WTC11 (cell line): Measurements from ENCODE around the gene COPA. TPM values are rescaled to one million over a fixed set of nuclear protein-coding genes. Genes with fewer than 3 reads are reported as not detected.

ENCODE experiments used
- ATAC-seq: fragments of 200-7000 bp; cut with Tn5 transposase; 2 replicates; pipeline ENCODE4 v1.10.0; 2021; ENCODE audit warnings: mild to moderate bottlenecking, moderate library complexity
- CTCF ChIA-PET: fragments of 300-600 bp; sonication (Branson Sonifier 250); formaldehyde crosslinking; loops from one replicate; lab custom pipeline; 2021; ENCODE audit warnings: antibody characterized with exemption; lab: Charles Lee
- POLR2A ChIA-PET: fragments of 350-600 bp; sonication (Branson Sonifier 250); formaldehyde crosslinking; loops from one replicate; lab custom pipeline; 2021; ENCODE audit warnings: antibody characterized with exemption; lab: Charles Lee
- DNase-seq: peaks from one replicate; pipeline ENCODE4 v3.0.0; 2021; ENCODE audit warnings: low spot score
- H3K27ac Mint-ChIP-seq: 2 replicates; pipeline ENCODE4 v1.8.0; 2021; ENCODE audit warnings: mixed read lengths
- H3K27me3 Mint-ChIP-seq: 2 replicates; pipeline ENCODE4 v1.8.0; 2021; ENCODE audit warnings: low read depth, mild to moderate bottlenecking, moderate library complexity, mixed read lengths
- H3K36me3 Mint-ChIP-seq: 2 replicates; pipeline ENCODE4 v1.8.0; 2021; ENCODE audit warnings: mixed read lengths
- H3K4me1 Mint-ChIP-seq: 2 replicates; pipeline ENCODE4 v1.8.0; 2022; ENCODE audit warnings: mixed read lengths
- H3K4me3 Mint-ChIP-seq: 2 replicates; pipeline ENCODE4 v1.8.0; 2021; ENCODE audit warnings: mild to moderate bottlenecking, moderate library complexity, mixed read lengths
- H3K9me3 Mint-ChIP-seq: 2 replicates; pipeline ENCODE4 v1.8.0; 2021; ENCODE audit warnings: mixed read lengths
- CREB1 ChIP-seq: sonication (generic); formaldehyde crosslinking; IDR thresholded peaks from 2 replicates; pipeline ENCODE4 v1.8.0; 2023; ENCODE audit warnings: mild to moderate bottlenecking, missing genetic modification reagents
- CREM ChIP-seq: sonication (generic); formaldehyde crosslinking; IDR thresholded peaks from 2 replicates; pipeline ENCODE4 v1.8.1; 2022; ENCODE audit warnings: mild to moderate bottlenecking, missing genetic modification reagents, moderate library complexity
- KAT7 ChIP-seq: sonication (generic); formaldehyde crosslinking; IDR thresholded peaks from 2 replicates; pipeline ENCODE4 v1.8.1; 2023; ENCODE audit warnings: missing genetic modification reagents, mild to moderate bottlenecking, borderline replicate concordance
- MYBL2 ChIP-seq: sonication (generic); formaldehyde crosslinking; IDR thresholded peaks from 2 replicates; pipeline ENCODE4 v1.8.1; 2023; ENCODE audit warnings: mild to moderate bottlenecking, moderate library complexity, missing genetic modification reagents
- NFE2L1 ChIP-seq: sonication (generic); formaldehyde crosslinking; IDR thresholded peaks from 2 replicates; pipeline ENCODE4 v1.8.1; 2023; ENCODE audit warnings: missing genetic modification reagents
- TEAD1 ChIP-seq: sonication (generic); formaldehyde crosslinking; IDR thresholded peaks from 2 replicates; pipeline ENCODE4 v1.8.0; 2022; ENCODE audit warnings: mild to moderate bottlenecking, missing genetic modification reagents
- TEAD4 ChIP-seq: sonication (generic); formaldehyde crosslinking; IDR thresholded peaks from 2 replicates; pipeline ENCODE4 v1.8.0; 2022; ENCODE audit warnings: mild to moderate bottlenecking, missing genetic modification reagents
- ZBTB21 ChIP-seq: sonication (generic); formaldehyde crosslinking; IDR thresholded peaks from 2 replicates; pipeline ENCODE4 v1.8.1; 2023; ENCODE audit warnings: mild to moderate bottlenecking, missing genetic modification reagents, borderline replicate concordance
- total RNA-seq: library from RNA; stranded (reverse); gene quantifications from 3 replicates; pipeline ENCODE4 v1.2.3, GENCODE V29; 2021
- TF ChIP-seq, protein P1 (sequence below): sonication (generic); formaldehyde crosslinking; IDR thresholded peaks from 2 replicates; pipeline ENCODE4 v1.8.1; 2023; ENCODE audit warnings: mild to moderate bottlenecking, missing genetic modification reagents
- TF ChIP-seq, protein P2 (sequence below): sonication (generic); formaldehyde crosslinking; IDR thresholded peaks from 2 replicates; pipeline ENCODE4 v1.8.0; 2023; ENCODE audit warnings: missing genetic modification reagents, mild to moderate bottlenecking, borderline replicate concordance
- TF ChIP-seq, protein P3 (sequence below): sonication (generic); formaldehyde crosslinking; IDR thresholded peaks from 2 replicates; pipeline ENCODE4 v1.8.1; 2022; ENCODE audit warnings: mild to moderate bottlenecking, moderate library complexity, missing genetic modification reagents
- TF ChIP-seq, protein P4 (sequence below): fragments of 250-450 bp; sonication (Bioruptor Pico); IDR thresholded peaks from 2 replicates; pipeline ENCODE4 v1.8.0; 2021; ENCODE audit warnings: mild to moderate bottlenecking
- TF ChIP-seq, protein P5 (sequence below): sonication (generic); formaldehyde crosslinking; IDR thresholded peaks from 2 replicates; pipeline ENCODE4 v1.8.0; 2022; ENCODE audit warnings: mild to moderate bottlenecking, missing genetic modification reagents
- TF ChIP-seq, protein P6 (sequence below): fragments of 250-450 bp; sonication (Bioruptor Pico); IDR thresholded peaks from 2 replicates; pipeline ENCODE4 v2.1.2; 2022; ENCODE audit warnings: mild to moderate bottlenecking, moderate library complexity

COPA gene
- total RNA-seq, 1 experiment from 2014 or later, result 126 TPM

DNA sequence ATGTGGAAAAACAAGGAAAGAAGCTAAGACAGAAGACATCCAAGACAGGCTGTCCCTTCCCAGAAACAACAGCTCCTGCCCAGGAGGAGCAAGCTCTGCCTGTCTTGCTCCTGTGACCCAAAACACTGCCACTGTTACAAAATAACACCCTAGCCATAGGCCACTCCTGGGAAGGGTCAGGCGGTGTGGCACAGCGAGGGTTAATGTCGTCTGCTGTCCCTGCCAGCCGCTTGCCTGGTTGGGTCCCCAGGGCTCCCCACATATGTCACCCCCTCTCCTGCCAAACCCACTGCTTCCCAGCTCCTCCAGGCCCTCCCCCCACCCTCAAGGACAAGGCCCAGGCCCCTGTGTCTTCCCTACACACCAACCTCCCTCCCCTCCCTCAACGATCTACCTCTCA, 20.0 kb upstream of the COPA start:
- POLR2A ChIA-PET, result interaction anchor here (1.0 to 2.0 kb wide), 4 partner anchors 9 to 47 kb away, joined by 3 to 14 read pairs (median 6); no protein-coding TSS in a partner anchor
- peaks cover 44% of the 10 kb centered on the region for H3K4me1 Mint-ChIP-seq
- H3K4me3 Mint-ChIP-seq, result no peak overlapping the region
- H3K36me3 Mint-ChIP-seq, result peaks cover 15% of the 10 kb centered on the region
- ATAC-seq, result peak; percentile 6; the same call in 1 of the 2 replicates
- CTCF ChIA-PET, result interaction anchor here (0.9 to 9.3 kb wide), 9 partner anchors 9 to 194 kb away, joined by 3 to 108 read pairs (median 7); partner anchors contain the start of gene PEX19
- no peaks in the 10 kb centered on the region for H3K9me3 Mint-ChIP-seq
- no peak for DNase-seq
- no peak overlapping the region for H3K27ac Mint-ChIP-seq
- TF ChIP-seq, protein P1, sequence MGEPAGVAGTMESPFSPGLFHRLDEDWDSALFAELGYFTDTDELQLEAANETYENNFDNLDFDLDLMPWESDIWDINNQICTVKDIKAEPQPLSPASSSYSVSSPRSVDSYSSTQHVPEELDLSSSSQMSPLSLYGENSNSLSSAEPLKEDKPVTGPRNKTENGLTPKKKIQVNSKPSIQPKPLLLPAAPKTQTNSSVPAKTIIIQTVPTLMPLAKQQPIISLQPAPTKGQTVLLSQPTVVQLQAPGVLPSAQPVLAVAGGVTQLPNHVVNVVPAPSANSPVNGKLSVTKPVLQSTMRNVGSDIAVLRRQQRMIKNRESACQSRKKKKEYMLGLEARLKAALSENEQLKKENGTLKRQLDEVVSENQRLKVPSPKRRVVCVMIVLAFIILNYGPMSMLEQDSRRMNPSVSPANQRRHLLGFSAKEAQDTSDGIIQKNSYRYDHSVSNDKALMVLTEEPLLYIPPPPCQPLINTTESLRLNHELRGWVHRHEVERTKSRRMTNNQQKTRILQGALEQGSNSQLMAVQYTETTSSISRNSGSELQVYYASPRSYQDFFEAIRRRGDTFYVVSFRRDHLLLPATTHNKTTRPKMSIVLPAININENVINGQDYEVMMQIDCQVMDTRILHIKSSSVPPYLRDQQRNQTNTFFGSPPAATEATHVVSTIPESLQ (CRISPR knock-in tag), result no peak
- TF ChIP-seq, protein P2, sequence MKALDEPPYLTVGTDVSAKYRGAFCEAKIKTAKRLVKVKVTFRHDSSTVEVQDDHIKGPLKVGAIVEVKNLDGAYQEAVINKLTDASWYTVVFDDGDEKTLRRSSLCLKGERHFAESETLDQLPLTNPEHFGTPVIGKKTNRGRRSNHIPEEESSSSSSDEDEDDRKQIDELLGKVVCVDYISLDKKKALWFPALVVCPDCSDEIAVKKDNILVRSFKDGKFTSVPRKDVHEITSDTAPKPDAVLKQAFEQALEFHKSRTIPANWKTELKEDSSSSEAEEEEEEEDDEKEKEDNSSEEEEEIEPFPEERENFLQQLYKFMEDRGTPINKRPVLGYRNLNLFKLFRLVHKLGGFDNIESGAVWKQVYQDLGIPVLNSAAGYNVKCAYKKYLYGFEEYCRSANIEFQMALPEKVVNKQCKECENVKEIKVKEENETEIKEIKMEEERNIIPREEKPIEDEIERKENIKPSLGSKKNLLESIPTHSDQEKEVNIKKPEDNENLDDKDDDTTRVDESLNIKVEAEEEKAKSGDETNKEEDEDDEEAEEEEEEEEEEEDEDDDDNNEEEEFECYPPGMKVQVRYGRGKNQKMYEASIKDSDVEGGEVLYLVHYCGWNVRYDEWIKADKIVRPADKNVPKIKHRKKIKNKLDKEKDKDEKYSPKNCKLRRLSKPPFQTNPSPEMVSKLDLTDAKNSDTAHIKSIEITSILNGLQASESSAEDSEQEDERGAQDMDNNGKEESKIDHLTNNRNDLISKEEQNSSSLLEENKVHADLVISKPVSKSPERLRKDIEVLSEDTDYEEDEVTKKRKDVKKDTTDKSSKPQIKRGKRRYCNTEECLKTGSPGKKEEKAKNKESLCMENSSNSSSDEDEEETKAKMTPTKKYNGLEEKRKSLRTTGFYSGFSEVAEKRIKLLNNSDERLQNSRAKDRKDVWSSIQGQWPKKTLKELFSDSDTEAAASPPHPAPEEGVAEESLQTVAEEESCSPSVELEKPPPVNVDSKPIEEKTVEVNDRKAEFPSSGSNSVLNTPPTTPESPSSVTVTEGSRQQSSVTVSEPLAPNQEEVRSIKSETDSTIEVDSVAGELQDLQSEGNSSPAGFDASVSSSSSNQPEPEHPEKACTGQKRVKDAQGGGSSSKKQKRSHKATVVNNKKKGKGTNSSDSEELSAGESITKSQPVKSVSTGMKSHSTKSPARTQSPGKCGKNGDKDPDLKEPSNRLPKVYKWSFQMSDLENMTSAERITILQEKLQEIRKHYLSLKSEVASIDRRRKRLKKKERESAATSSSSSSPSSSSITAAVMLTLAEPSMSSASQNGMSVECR (CRISPR knock-in tag), result no peak
- TF ChIP-seq TEAD4 (CRISPR knock-in tag) (no peak), NFE2L1 (CRISPR knock-in tag) (no peak), CREM (CRISPR knock-in tag) (no peak), KAT7 (CRISPR knock-in tag) (no peak), CREB1 (CRISPR knock-in tag) (no peak), ZBTB21 (CRISPR knock-in tag) (no peak), TEAD1 (no peak), MYBL2 (CRISPR knock-in tag) (no peak)
- TF ChIP-seq, protein P3, sequence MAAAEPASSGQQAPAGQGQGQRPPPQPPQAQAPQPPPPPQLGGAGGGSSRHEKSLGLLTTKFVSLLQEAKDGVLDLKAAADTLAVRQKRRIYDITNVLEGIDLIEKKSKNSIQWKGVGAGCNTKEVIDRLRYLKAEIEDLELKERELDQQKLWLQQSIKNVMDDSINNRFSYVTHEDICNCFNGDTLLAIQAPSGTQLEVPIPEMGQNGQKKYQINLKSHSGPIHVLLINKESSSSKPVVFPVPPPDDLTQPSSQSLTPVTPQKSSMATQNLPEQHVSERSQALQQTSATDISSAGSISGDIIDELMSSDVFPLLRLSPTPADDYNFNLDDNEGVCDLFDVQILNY (CRISPR knock-in tag), result no peak
- TF ChIP-seq, protein P4, sequence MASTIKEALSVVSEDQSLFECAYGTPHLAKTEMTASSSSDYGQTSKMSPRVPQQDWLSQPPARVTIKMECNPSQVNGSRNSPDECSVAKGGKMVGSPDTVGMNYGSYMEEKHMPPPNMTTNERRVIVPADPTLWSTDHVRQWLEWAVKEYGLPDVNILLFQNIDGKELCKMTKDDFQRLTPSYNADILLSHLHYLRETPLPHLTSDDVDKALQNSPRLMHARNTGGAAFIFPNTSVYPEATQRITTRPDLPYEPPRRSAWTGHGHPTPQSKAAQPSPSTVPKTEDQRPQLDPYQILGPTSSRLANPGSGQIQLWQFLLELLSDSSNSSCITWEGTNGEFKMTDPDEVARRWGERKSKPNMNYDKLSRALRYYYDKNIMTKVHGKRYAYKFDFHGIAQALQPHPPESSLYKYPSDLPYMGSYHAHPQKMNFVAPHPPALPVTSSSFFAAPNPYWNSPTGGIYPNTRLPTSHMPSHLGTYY (CRISPR knock-in tag), result no peak
- TF ChIP-seq, protein P5, sequence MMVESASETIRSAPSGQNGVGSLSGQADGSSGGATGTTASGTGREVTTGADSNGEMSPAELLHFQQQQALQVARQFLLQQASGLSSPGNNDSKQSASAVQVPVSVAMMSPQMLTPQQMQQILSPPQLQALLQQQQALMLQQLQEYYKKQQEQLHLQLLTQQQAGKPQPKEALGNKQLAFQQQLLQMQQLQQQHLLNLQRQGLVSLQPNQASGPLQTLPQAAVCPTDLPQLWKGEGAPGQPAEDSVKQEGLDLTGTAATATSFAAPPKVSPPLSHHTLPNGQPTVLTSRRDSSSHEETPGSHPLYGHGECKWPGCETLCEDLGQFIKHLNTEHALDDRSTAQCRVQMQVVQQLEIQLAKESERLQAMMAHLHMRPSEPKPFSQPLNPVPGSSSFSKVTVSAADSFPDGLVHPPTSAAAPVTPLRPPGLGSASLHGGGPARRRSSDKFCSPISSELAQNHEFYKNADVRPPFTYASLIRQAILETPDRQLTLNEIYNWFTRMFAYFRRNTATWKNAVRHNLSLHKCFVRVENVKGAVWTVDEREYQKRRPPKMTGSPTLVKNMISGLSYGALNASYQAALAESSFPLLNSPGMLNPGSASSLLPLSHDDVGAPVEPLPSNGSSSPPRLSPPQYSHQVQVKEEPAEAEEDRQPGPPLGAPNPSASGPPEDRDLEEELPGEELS, result no peak
- TF ChIP-seq, protein P6, sequence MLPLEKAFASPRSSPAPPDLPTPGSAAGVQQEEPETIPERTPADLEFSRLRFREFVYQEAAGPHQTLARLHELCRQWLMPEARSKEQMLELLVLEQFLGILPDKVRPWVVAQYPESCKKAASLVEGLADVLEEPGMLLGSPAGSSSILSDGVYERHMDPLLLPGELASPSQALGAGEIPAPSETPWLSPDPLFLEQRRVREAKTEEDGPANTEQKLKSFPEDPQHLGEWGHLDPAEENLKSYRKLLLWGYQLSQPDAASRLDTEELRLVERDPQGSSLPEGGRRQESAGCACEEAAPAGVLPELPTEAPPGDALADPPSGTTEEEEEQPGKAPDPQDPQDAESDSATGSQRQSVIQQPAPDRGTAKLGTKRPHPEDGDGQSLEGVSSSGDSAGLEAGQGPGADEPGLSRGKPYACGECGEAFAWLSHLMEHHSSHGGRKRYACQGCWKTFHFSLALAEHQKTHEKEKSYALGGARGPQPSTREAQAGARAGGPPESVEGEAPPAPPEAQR (CRISPR knock-in tag), result no peak
- H3K27me3 Mint-ChIP-seq, result no peaks in the 10 kb centered on the region
